Measurements from ENCODE around the gene RBM25.

RBM25 gene

DNA sequence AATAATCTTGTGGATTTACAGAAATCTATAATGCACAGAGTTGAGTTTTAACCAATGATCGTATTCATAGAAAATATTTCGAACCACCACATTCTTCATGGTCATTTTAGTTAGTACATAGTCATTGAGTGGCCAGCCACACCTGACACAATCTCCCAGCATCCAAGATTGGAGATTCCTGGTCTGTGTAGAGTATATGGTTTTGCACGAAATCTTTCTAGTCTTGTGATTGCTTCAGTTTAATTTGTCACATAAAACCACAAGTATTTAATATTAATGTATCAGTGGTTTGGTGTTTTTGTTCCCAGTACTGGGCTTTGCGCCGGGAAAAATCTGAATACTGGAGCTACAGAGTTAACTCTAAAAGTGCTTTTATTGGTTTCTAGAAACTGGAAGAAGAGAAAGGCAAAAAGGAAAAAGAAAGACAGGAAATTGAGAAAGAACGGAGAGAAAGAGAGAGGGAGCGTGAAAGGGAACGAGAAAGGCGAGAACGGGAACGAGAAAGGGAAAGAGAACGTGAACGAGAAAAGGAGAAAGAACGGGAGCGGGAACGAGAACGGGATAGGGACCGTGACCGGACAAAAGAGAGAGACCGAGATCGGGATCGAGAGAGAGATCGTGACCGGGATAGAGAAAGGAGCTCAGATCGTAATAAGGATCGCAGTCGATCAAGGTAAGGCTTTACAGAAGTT is 44.6 kb downstream of the RBM25 start:
- DNase-seq (ENCODE audit: low read depth): no peak

DNA sequence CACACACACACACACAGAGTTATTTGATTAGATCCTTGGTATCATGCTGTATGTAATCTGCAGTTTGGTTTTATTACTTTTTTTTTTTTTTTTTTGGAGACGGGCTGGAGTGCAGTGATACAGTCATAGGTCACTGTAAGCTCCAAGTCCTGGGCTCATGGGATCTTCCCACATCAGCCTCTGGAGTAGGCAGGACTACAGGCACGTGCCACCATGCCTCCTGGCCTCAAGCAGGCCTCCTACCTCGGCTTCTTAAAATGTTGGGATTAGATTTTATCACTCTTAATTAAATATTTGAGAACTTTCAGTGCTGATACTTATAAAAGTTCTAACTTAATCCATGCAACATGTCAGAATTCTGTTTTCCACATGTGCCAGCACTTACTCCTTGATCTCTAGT is 46.7 kb downstream of the RBM25 start:
- no peak for DNase-seq (ENCODE audit: low read depth)

DNA sequence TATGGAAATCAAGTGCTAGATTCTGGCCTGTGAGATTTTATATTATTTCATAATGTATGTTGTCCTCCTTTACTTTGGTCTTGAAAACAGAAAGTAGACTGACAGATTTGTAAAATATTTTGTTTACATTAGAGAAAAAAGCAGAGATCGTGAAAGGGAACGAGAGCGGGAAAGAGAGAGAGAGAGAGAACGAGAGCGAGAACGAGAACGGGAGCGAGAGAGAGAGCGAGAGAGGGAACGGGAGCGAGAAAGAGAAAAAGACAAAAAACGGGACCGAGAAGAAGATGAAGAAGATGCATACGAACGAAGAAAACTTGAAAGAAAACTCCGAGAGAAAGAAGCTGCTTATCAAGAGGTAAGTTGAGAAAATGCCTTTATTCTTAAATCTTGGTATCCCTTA is 47.4 kb downstream of the RBM25 start:
- no peak for DNase-seq (ENCODE audit: low read depth)

DNA sequence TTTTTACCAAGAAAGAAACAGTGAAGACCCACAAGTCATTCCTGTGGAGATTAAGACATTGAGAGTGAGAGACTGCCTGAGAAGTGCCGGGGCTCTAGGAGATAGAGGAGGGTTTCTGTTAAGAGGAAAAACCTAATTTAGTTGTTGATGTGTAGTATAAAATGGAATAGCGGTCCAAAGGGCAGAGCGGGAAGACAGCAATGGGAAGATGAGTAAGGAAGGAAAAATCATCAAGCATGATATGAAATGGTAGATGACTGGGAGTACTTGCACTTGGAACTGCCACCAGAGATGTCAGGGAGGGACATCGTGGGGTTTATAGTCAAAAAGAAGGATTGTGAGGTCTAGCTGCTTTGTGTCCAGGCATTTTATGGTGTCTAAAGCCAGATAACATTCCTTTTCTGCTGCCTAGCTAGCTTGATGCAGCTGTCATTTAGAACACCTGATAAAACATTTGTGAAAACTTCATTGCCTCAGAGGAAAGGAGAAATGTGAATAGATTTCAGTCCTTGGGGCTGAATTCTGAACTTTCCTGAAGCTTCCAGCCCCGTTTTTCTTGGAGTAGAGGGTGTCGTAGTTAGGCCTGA is 57.8 kb downstream of the RBM25 start:
- DNase-seq (ENCODE audit: low read depth): no peak

DNA sequence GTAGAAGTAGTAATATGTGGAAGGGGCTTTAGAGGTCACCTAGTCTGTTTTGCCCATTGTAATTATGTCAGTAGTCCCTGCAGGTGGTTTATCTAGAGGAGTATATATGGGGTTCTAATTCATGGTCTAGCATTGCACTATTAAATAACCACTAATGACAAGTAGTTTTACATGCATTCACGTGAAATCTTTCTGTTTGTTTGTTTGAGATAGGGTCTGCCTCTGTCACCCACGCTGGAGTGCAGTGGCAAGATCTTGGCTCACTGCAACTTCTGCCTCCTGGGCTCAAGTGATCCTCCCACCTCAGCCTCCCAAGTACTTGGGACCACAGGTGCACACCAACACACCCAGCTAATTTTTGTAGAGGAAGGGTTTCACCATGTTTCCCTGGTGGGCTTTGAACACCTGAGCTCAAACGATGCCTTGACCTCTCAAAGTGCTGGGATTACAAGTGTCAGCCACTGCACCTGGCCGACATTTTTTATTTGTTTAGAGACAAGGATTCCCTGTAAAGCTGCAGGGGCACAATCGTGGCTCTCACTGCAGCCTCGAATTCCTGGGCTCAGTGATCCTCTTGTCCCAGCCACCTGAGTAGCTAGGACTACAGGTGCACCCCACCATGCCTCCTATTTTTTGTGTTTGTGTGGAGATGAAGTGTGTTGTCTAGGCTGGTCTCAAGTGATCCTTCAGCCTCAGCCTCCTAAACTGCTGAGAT is 66.0 kb downstream of the RBM25 start:
- DNase-seq (ENCODE audit: low read depth): no peak

DNA sequence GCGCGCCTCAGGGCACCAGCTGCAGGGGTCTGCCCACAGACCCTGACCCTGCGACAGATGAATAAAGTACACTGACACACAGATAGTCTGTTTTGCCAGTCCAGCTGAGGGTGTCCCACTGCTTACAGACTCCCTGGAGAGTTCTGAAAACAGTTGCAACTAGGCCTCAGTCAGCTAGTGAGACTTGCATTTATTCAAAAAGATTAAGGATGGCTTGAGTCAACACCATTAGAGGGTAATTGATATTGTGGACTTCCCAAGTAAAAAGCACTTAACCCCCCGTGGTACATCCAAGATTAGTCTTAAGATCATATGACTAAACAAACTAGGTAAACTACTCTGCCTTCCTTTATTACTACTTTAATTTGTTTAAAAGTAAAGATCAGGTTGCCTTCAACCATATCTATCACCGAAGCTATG is 66.8 kb downstream of the RBM25 start:
- DNase-seq (ENCODE audit: low read depth): no peak

DNA sequence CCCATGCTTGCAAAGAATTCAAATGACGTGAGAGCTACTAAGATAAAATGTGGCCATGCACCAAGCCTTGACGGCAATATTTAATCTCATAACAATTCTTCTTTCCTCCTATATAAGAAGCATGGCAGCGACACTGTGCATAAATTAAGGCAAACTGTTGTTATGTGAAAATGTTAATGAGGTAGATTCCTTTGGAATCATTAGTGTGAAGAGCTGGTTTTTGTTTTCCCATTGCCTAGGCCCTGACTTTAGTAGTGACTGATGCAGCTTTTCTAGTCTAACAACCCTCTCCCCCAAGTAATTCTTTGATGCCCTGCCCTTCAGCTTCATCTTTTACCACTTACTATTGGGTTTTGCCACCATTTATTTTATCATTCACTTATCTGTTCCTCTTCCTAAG is 67.4 kb downstream of the RBM25 start:
- DNase-seq (ENCODE audit: low read depth): no peak

DNA sequence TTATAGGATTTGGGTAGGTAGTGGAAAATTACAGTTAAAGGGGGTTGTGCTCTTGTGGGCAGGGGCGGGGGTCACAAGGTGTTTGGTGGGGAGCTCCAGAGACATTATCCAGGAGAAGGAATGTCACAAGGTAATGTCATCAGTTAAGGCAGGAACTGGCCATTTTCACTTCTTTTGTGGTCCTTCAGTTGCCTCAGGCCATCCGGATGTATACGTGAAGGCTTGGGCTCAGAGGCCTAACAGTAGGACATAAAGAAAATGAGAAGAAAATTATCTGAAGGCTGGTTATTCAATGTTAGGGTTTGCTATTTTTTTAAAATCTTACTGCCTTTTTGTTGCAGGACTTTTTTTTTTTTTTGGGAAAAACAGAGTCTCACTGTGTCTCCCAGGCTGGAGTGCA is 75.5 kb downstream of the RBM25 start:
- DNase-seq (ENCODE audit: low read depth): no peak

DNA sequence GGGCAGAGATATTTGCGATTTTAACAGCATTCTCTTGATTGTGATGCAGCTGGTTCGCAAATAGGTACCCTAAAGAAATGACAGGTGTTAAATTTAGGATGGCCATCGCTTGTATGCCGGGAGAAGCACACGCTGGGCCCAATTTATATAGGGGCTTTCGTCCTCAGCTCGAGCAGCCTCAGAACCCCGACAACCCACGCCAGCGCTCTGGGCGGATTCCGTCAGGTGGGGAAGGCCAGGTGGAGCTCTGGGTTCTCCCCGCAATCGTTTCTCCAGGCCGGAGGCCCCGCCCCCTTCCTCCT is 77.7 kb downstream of the RBM25 start:
- DNase-seq (ENCODE audit: low read depth): no peak

DNA sequence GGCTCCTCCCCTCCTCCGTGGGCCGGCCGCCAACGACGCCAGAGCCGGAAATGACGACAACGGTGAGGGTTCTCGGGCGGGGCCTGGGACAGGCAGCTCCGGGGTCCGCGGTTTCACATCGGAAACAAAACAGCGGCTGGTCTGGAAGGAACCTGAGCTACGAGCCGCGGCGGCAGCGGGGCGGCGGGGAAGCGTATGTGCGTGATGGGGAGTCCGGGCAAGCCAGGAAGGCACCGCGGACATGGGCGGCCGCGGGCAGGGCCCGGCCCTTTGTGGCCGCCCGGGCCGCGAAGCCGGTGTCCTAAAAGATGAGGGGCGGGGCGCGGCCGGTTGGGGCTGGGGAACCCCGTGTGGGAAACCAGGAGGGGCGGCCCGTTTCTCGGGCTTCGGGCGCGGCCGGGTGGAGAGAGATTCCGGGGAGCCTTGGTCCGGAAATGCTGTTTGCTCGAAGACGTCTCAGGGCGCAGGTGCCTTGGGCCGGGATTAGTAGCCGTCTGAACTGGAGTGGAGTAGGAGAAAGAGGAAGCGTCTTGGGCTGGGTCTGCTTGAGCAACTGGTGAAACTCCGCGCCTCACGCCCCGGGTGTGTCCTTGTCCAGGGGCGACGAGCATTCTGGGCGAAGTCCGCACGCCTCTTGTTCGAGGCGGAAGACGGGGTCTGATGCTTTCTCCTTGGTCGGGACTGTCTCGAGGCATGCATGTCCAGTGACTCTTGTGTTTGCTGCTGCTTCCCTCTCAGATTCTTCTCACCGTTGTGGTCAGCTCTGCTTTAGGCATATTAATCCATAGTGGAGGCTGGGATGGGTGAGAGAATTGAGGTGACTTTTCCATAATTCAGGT is 78.3 kb downstream of the RBM25 start, which contains the start of gene PSEN1:
Gene PSEN1, plus strand, starts transcription at position 121 of the 839 bp plus-strand sequence. CDS start 11,513 bp downstream, outside the sequence.
- peak; percentile 85 for DNase-seq (ENCODE audit: low read depth)

DNA sequence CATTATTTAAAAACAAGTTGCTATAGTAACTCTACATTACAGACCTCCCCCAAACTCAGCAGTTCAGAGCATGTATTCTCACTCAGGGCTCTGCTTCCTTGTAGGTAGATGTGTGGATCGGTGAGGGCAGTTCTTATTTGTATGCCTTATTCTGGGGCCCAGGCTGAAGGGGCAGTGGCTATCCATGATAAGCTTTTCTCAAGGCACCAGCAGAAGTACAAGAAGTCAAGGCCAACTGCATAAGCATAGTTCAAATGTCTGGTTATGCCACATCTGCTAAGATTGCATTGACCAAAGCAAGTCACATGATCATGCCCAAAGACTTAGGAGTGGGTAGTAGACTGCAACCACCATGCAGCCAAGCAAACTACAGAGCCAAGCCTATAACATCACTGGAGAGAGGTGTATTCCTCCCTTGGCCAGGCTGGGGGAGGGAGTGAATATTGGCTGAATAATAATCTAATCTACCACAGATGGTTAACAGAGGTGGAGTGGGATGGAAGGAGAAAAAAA is 82.5 kb downstream of the RBM25 start:
- peak; percentile 32 for DNase-seq (ENCODE audit: low read depth)

DNA sequence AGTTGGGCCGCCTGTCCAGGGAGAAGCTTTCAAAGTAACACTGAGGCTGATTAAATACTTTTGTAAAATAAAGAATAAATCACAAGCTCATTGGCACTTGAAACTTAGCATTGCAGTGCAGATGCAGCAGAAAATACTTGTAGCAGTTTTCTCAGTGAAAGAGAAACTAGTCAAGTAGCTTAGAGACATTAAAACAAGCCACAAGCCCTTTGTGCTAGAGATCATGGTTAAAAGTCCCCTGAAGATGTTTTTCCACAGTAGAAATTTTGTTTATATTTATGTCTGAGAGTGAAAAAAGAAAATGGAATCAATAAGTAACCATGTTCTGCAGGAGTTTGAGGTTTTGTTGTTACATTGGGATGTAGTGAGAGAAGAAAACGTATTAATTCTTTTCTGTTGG is 83.9 kb downstream of the RBM25 start:
- no peak for DNase-seq (ENCODE audit: low read depth)

DNA sequence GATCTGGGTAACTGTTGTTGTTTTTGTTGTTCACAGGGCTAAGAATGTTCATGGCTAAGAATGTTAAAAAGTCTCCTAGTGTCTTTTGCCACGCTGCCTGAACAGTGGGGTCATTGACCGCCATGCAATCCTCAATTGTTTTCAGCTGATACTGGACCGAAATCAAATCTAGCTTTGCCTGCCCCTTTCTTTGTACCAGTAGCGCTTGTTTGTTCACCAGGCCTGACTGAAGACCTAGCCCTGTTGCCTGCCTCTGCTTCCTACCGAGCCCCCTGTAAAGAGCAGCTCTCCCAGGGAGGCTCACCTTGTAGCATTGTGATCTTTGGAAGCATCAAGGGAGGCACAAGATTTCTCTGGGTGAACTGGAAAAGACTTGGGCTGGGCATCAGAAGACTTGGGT is 84.7 kb downstream of the RBM25 start:
- DNase-seq (ENCODE audit: low read depth): no peak

DNA sequence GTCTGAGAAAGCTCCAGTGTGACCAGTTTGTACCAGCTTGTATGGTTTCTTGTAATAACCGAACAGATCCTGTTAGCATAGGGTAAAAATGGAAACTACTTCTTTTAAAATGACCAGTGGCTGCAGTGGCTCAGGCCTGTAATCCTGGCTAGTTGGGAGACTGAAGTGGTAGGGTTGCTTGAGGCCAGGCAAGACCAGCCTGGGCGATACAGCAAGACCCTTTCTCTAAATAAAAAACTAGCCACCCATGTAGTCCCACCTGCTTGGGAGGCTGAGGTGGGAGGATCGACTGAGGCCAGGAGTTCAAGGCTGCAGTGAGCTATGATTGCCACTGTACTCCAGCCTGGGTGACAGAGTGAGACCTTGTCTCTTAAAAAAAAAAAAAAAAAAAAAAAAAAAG is 85.3 kb downstream of the RBM25 start:
- no peak for DNase-seq (ENCODE audit: low read depth)

DNA sequence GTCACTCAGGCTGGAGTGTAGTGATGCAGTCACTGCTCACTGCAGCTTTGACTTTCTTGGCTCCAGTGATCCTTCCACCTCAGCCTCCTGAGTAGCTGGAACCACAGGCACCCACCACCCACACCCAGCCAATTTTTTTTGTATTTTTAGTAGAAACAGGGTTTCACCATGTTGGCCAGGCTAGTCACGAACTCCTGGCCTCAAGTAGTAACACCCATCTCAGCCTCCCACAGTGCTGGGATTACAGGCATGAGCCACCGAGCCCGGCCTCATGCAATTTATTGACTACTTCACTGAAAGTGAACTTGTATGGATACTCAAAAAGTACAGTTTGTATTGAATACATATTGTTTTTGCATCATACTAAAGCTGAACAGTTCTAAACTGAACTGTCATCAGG is 87.0 kb downstream of the RBM25 start:
- no peak for DNase-seq (ENCODE audit: low read depth)

DNA sequence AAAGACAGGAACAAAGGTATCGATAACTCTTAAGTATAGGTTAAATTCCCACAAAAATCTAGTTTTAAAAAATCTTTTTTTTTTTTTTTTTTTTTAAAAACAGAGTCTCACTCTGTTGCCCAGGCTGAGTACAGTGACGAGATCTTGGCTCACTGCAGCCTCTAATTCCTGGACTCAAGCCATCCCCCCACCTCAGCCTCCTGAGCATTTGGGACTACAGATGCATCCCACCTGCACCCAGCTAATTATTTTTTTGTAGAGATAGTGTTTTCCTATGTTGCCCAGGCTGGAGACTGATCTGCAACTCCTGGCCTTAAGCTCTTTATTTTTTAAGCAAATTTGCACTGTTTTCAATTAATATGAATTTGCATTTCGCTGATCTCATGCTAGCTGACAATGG is 87.8 kb downstream of the RBM25 start:
- DNase-seq (ENCODE audit: low read depth): no peak

DNA sequence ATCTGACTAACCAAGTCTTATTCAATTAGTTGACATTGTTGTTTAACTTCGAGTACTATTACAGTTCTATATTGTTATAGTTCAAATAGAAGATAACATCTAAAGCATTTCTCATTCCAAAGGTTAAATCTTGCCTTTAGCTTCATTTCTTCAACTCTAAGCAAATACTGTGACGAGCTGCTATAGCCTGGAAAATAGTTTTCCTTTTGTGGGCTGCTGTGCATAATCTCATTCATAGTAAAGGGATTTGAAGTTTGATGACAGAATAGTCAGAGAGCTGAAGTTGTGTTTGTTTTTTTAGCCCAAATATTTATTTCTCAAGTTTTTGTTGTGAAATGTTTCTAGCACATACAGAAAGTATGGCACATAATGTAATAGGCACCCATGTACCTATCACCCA is 91.4 kb downstream of the RBM25 start:
- peak; percentile 63 for DNase-seq (ENCODE audit: low read depth)

DNA sequence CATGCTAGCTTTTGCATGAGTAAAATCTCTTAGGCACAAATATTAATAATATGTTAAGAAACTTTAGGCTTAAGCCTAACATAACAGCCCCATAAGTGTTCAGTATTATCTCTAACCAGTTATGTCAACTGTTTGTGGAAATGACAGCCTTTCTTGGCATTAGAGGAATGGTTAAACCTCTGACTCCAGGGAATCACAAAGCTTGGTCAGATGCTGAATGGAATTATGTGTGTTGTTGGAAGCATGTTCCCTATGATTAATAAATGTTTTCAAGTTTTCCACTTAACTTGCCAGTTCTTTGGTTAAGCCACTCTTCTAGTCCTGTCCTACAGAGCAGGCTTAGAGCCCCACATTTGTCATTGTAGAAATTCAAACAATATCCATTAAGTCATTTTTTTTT is 94.9 kb downstream of the RBM25 start:
- peak; percentile 60 for DNase-seq (ENCODE audit: low read depth)

DNA sequence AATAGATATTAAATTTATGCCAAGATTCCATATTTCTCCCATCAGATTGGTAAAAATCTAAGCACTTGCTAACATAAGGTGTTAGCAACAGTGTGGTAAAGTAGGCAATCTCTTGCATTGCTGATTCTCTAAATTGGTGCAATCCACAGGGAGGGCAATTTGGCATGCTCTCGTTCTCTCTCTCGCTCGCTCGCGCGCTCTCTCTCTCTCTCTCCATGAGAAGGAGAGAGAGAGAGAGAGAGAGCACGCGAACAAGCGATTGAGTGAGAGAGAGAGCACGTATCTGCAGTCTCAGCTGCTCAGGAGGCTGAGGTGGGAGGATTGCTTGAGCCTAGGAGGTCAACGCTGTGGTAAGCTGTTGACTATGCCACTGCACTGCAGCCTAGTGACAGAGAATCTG is 103.9 kb downstream of the RBM25 start:
- DNase-seq (ENCODE audit: low read depth): no peak

DNA sequence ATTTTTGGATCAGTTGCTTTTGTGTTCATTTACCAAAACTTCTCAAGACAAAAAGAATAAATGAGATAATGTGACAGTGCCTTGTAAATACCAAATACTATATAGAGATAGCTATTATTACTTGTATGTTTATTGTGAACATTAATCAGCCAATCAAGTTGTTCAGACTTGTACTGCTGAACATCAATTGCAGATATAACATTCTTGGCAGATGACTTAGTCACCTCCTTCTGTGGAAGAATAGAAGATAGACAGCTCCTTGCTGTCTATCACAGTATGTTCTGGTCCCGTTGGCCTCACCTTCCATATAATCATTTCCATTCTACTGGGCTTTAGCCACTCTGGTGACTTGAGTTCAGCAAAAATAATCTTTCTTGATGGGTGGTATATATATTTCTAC is 108.1 kb downstream of the RBM25 start:
- no peak for DNase-seq (ENCODE audit: low read depth)

DNA sequence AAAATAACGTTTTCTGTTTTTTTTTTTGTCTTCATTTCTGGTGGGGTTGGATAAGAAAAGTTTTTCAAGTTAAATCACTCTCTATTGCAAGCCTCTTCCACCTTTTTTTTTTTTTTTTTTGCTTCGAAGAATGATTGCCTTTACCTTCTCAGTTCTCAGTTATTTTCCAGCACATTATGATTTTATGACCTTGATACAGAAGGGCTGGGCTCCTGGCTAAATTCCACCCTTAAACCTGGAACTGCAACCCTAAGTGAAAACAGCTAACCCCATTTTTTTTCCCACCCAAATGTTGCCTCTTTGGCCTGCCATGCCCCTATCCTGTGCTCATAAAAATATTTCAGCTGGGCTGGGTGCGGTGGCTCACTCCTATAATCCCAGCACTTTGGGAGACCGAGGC is 109.4 kb downstream of the RBM25 start:
- no peak for DNase-seq (ENCODE audit: low read depth)

DNA sequence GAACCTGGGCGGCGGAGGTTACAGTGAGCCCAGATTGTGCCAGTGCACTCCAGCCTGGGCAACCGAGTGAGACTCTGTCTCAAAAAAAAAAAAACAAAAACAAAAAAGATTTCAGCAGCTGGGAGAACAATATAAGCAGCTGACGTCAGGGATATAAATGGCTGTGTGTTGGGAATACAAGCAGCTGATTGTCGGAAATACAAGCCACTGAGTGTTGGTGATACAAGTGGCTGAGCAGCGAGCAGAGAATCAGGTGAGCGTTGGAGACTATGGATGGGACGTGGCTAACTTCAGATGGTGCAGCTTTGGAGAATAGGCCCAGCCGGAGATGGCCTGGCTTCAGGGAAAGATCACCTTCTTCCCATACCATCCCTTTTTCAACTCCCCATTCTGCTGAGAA is 109.9 kb downstream of the RBM25 start:
- no peak for DNase-seq (ENCODE audit: low read depth)

DNA sequence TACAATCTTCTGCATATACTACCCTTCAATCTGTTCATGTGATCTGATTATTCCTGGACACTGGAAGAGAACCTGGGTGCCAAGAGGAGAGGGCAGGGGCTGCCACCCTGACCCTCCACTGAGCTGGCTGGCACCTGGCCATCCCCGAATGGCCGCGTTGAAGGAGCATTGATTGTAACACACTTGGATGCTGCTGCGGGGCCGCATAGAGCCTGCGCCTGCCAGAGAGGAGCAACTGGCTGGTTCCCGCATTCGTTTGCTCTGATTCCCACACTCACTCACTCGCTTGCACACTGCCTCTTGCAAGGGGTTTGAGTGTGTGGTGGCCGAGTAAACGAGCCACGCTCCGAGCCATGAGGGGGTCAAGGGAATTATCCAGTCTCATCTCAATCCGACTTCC is 110.4 kb downstream of the RBM25 start:
- DNase-seq (ENCODE audit: low read depth): no peak
